Activated CD8-positive, alpha-beta T cell treated with anti-CD3 and anti-CD28 coated beads for 36 hours (primary cell): ENCODE results near the gene AVL9. TPM values are rescaled to one million over a fixed set of nuclear protein-coding genes. Genes with fewer than 3 reads are reported as not detected.

Source experiments
- ATAC-seq: fragments of 200-7000 bp; cut with Tn5 transposase; one replicate; pipeline ENCODE4 v1.10.0; 2021; ENCODE audit warnings: mild to moderate bottlenecking, moderate library complexity
- CTCF ChIA-PET: fragments of 350-600 bp; sonication (Branson Sonifier 250); formaldehyde crosslinking; loops from one replicate; lab custom pipeline; 2021; ENCODE audit warnings: antibody characterized with exemption; lab: Charles Lee
- POLR2A ChIA-PET: fragments of 350-600 bp; sonication (Branson Sonifier 250); formaldehyde crosslinking; loops from one replicate; lab custom pipeline; 2021; ENCODE audit warnings: antibody characterized with exemption; lab: Charles Lee
- DNase-seq: peaks from one replicate; pipeline ENCODE4 v3.0.0-alpha.2; 2020
- H3K27ac Mint-ChIP-seq: one replicate; pipeline ENCODE4 v1.8.0; 2021; ENCODE audit warnings: mild to moderate bottlenecking, mixed read lengths
- H3K27me3 Mint-ChIP-seq: one replicate; pipeline ENCODE4 v1.8.0; 2021; ENCODE audit warnings: mixed read lengths
- H3K36me3 Mint-ChIP-seq: one replicate; pipeline ENCODE4 v1.8.0; 2021; ENCODE audit warnings: low read depth, mixed read lengths
- H3K4me1 Mint-ChIP-seq: one replicate; pipeline ENCODE4 v1.8.0; 2021; ENCODE audit warnings: low read depth, mixed read lengths
- H3K4me3 Mint-ChIP-seq: one replicate; pipeline ENCODE4 v1.8.0; 2021; ENCODE audit warnings: mild to moderate bottlenecking, moderate library complexity, mixed read lengths
- H3K9me3 Mint-ChIP-seq: one replicate; pipeline ENCODE4 v1.8.0; 2021; ENCODE audit warnings: mixed read lengths
- CTCF ChIP-seq: fragments of 200-600 bp; IDR thresholded peaks from one replicate; pipeline ENCODE4 v1.8.0; 2022; ENCODE audit warnings: antibody characterized with exemption, mild to moderate bottlenecking
- intact Hi-C: fragments of 100-400 bp; cut with micrococcal nuclease; formaldehyde crosslinking; loops from one replicate; pipeline ENCODE4 v1.10.0; 2022
- total RNA-seq, 2 experiments: library from RNA; stranded (reverse); gene quantifications; one replicate each; pipeline ENCODE4 v1.2.3, GENCODE V29; 2021

AVL9 gene
- total RNA-seq, result 10 to 100 TPM; 54.0 to 63.5 TPM

DNA sequence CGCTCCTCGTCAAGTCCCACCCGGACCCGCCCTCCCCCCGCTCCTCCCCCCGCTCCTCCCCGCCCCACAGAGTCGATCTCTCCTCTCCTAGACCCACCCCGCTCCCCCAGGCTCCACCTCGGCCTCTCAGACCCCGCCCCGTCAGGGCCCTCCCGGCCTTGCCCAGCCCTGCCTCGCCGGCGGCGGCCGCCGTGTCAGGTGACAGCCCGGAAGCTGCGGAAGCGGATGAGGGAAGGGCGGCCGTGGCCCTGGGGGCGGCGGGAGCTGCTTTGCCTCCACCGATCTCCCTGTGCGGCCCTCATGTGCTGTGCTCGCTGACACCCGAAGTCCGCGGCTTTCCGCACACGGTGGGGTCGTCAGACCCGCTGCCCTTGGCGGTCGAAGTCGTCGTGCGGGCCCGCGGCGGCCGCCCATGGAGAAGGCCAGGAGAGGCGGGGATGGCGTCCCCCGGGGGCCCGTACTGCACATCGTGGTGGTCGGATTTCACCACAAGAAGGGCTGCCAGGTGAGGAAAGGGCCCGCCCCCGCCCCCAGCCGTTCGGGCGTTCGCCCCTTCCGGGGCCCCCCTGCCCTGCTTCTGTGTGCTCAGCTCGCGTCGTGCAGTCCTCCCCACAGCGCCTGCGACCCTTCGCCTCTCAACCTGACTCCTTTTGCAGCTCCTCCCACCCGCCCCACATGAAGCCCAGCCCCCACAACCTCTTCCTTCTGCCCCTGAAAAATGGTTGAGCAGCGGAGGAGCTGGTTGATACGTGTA is at the start of gene AVL9:
Gene AVL9, plus strand, starts transcription at position 192 of the 754 bp plus-strand sequence. Its CDS starts 221 bp downstream, at position 413.
- Mint-ChIP-seq H3K27ac (peak within 1 kb of the TSS; percentile 100), H3K4me3 (peak within 1 kb of the TSS; percentile 100), H3K27me3 (no peaks in the 10 kb centered on the region), H3K9me3 (peaks cover 6% of the 10 kb centered on the region), H3K4me1 (peaks cover 37% of the 10 kb centered on the region), H3K36me3 (peaks cover 34% of the 10 kb centered on the region)
- CTCF ChIA-PET, result interaction anchor here (0.6 to 1.5 kb wide), 5 partner anchors 21 to 612 kb away, joined by 3 read pairs; no protein-coding TSS in a partner anchor
- TF ChIP-seq CTCF, result no peak
- DNase-seq, result peak; percentile 99
- ATAC-seq, result peak; percentile 92
- intact Hi-C loops, result loop anchor here (5.0 to 10.0 kb wide), 2 partner anchors 49 to 397 kb away; partner anchors contain the start of gene KBTBD2
- POLR2A ChIA-PET, result interaction anchor here (0.6 to 3.0 kb wide), 7 partner anchors 10 to 57 kb away, joined by 3 to 27 read pairs (median 5); no protein-coding TSS in a partner anchor

GRCh38 chr7:32447218-32447617 is 48.1 kb upstream of the AVL9 start:
- no peak for ATAC-seq

DNA sequence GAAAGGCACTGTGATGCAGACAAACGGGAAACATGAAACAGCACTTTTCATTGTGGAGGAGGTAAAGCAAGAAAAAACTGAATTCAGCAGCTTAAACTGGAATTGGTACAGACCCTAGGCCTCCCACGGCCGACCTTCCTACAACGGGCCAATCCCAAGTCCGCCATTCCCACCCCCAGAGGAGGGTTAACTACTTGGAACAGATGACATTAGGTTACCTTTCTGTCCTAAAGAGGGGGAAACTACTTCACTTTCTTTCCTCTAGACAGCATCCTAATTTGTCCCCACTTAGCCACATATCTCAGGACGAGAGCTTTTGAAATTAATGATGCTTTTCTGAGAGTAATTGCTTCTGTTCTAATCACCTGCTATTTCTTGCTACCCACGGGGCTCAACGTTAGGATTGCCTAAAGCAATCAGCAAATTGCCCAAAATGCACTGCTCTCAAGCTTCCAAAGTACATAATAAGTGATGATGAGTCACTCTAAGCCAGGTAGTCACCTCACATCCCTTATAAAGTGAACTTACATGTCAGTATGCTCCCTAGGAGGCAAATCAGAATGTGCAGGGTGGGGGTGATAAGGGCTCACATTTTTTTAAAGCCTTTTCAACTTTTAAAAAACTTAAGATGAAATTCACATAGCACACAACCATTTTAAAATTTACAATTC is 41.8 kb upstream of the AVL9 start:
- CTCF ChIA-PET, result no interaction called here

More at GRCh38 chr7:32447218-32447617, 48.1 kb upstream of the AVL9 start:
- no peaks in the 10 kb centered on the region for H3K36me3 Mint-ChIP-seq
- CTCF ChIA-PET, result no interaction called here
- H3K4me1 Mint-ChIP-seq, result no peaks in the 10 kb centered on the region
- POLR2A ChIA-PET, result no interaction called here
- no peak for TF ChIP-seq CTCF
- no peak overlapping the region for H3K27ac Mint-ChIP-seq
- no peaks in the 10 kb centered on the region for H3K9me3 Mint-ChIP-seq
- DNase-seq, result no peak
- intact Hi-C loops, result no loop called here
- peaks cover 7% of the 10 kb centered on the region for H3K27me3 Mint-ChIP-seq
- no peak overlapping the region for H3K4me3 Mint-ChIP-seq

DNA sequence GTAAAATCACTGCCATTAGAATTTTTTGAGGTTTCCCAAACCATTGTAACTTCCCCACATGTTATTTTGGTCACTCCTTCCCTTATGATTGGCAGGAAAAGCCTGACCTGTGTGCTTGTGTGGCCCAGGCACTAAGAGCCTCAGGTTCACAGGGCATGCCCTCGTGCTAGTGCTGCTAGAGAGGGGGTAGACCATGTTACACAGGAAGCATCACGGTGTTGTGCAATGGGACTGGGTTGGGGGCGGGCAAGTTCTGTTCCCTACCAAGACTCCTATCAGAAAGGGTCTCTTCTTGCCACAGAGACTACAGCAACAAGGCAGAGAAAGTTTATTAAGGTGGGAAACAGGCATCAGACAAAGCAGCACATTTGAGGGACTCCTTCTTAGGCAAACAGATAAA is 37.3 kb upstream of the AVL9 start:
- no peaks in the 10 kb centered on the region for H3K9me3 Mint-ChIP-seq
- no peak for TF ChIP-seq CTCF
- no peak overlapping the region for H3K27ac Mint-ChIP-seq
- no peak for ATAC-seq
- intact Hi-C loops, result no loop called here
- H3K36me3 Mint-ChIP-seq, result no peaks in the 10 kb centered on the region
- peaks cover 15% of the 10 kb centered on the region for H3K27me3 Mint-ChIP-seq
- CTCF ChIA-PET, result interaction anchor here (2.1 kb wide), 1 partner anchor 21 kb away, joined by 6 read pairs; no protein-coding TSS in a partner anchor
- no peaks in the 10 kb centered on the region for H3K4me1 Mint-ChIP-seq
- POLR2A ChIA-PET, result no interaction called here
- DNase-seq, result no peak
- H3K4me3 Mint-ChIP-seq, result no peak overlapping the region

More for the DNA sequence above, 41.8 kb upstream of the AVL9 start:
- H3K27ac Mint-ChIP-seq, result no peak overlapping the region
- H3K36me3 Mint-ChIP-seq, result no peaks in the 10 kb centered on the region
- POLR2A ChIA-PET, result no interaction called here
- no peak for TF ChIP-seq CTCF
- H3K4me3 Mint-ChIP-seq, result no peak overlapping the region
- intact Hi-C loops, result no loop called here
- H3K4me1 Mint-ChIP-seq, result no peaks in the 10 kb centered on the region
- no peaks in the 10 kb centered on the region for H3K9me3 Mint-ChIP-seq
- ATAC-seq (no peak), DNase-seq (no peak)
- peaks cover 18% of the 10 kb centered on the region for H3K27me3 Mint-ChIP-seq
